Left lung (tissue), 10 donors: ENCODE data around the gene DDIT3. TPM values are rescaled to one million over a fixed set of nuclear protein-coding genes. Genes with fewer than 3 reads are reported as not detected.

Source experiments
- ATAC-seq: fragments of 200-7000 bp; cut with Tn5 transposase; one replicate; pipeline ENCODE4 v1.9.1; 2020; ENCODE audit warnings: moderate library complexity
- DNase-seq, 4 donors: peaks; one replicate each; pipeline ENCODE4 v3.0.0-alpha.2; 2013 to 2020
- H3K27ac ChIP-seq, 2 donors: fragments of 200-600 bp; sonication (generic) in 1 of 2; one replicate each; pipeline versions ENCODE4 v1.5.0 to v1.8.0; 2020 to 2021
- H3K27me3 ChIP-seq, 2 donors: fragments of 200-600 bp; sonication (generic) in 1 of 2; one replicate each; pipeline versions ENCODE4 v1.5.0 to v1.8.0; 2020 to 2021
- H3K36me3 ChIP-seq, 2 donors: fragments of 200-600 bp; sonication (generic) in 1 of 2; one replicate each; pipeline versions ENCODE4 v1.5.0 to v1.8.0; 2020 to 2021
- H3K4me1 ChIP-seq, 2 donors: fragments of 200-600 bp; one replicate each; pipeline ENCODE4 v1.8.0; 2021
- H3K4me3 ChIP-seq, 2 donors: fragments of 200-600 bp; sonication (generic) in 1 of 2; one replicate each; pipeline versions ENCODE4 v1.5.0 to v1.8.0; 2020 to 2021; ENCODE audit warnings: mild to moderate bottlenecking in 1 of 2
- H3K9me3 ChIP-seq, 2 donors: fragments of 200-600 bp; sonication (generic) in 1 of 2; one replicate each; pipeline versions ENCODE4 v1.5.0 to v1.8.0; 2020 to 2021
- CTCF ChIP-seq, 2 donors: fragments of 200-600 bp; sonication (generic) in 1 of 2; IDR thresholded peaks; one replicate each; pipeline versions ENCODE4 v1.5.0 to v1.8.0; 2021; ENCODE audit warnings: antibody characterized with exemption in 2 of 2
- intact Hi-C, 2 donors: fragments of 100-400 bp; cut with DNase I; formaldehyde crosslinking; loops; one replicate each; pipeline versions ENCODE4 v1.11.2 to v1.14.2; 2022
- polyA plus RNA-seq, 6 donors: library from polyadenylated mRNA; unstranded; fragments of 120-200 nt; gene quantifications; one replicate each; pipeline ENCODE4 v1.2.1, GENCODE V29; 2013; ENCODE audit not compliant: insufficient read length in 6 of 6
- total RNA-seq, 2 donors: library from RNA; stranded (reverse); fragmentation: NEBNext Ultra II Directional; extraction: Animal tissue kit (Norgen Biotek cat#: 25700); gene quantifications; one replicate each; pipeline ENCODE4 v1.2.1, GENCODE V29; 2021
- donor health status: DM: no; HTN: yes; CAD: no.
- donor health status: DM: no; HTN: no; CAD: no.

The DDIT3 gene
- total and polyA plus RNA-seq, 8 donors, result 16.4 to 29.4 (median 19.3) TPM

- Histone ChIP-seq H3K27ac (peak within 1 kb of the TSS; percentile 3 to 80), H3K9me3 (no peaks in the 10 kb centered on the region), H3K4me3 (peak within 1 kb of the TSS; percentile 65 to 96), H3K27me3 (no peaks in the 10 kb centered on the region), H3K4me1 (peaks cover 0 to 21% of the 10 kb centered on the region in 2 donors), H3K36me3 (peaks cover 0 to 37% of the 10 kb centered on the region in 2 donors)
- peak; percentile 92 to 97 (median 96) for DNase-seq
- intact Hi-C loops, result no loop called here
- no peak for TF ChIP-seq CTCF (IDR thresholded peaks at IDR 0.05)
- ATAC-seq, result peak; percentile 99
Observed at GRCh38 chr12:57487597-57488401, 32.5 kb downstream of the DDIT3 start, which contains the start of gene MARS1. Gene MARS1 (plus strand): TSS chr12:57488068. CDS start chr12:57488091, 23 bp downstream.

GRCh38 chr12:57487055-57487596 is 33.2 kb downstream of the DDIT3 start:
- TF ChIP-seq CTCF (IDR thresholded peaks at IDR 0.05), result no peak
- peaks cover 0 to 21% of the 10 kb centered on the region in 2 donors for H3K4me1 ChIP-seq
- H3K27me3 ChIP-seq, result no peaks in the 10 kb centered on the region
- DNase-seq (no peak), ATAC-seq (no peak)
- no peaks in the 10 kb centered on the region for H3K9me3 ChIP-seq
- peaks cover 0 to 32% of the 10 kb centered on the region in 2 donors for H3K36me3 ChIP-seq
- H3K4me3 ChIP-seq, result peak overlapping the region; percentile 65 to 96
- intact Hi-C loops, result no loop called here
- peak overlapping the region; percentile 3 to 80 for H3K27ac ChIP-seq

DNA sequence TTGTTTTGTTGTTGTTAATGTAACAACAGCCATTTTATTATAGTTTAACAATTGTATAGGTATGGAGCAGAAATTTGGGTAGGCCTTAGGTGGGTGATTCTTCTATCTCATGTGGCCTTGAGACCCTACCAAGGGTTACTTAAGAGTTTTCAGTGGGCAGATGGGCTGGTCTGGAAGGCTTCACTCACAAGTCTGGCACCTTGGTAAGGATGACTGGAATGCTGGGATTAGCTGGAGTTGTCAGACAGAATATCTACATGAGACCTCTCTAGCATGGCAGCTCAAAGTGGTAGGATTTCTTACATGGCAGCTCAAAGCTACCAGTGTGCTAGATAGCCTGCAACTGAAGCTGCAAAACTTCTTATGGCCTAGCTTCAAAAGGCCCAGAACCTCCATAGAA is 34.6 kb downstream of the DDIT3 start:
- ATAC-seq (no peak), DNase-seq (no peak)
- Histone ChIP-seq H3K36me3 (peaks cover 0 to 17% of the 10 kb centered on the region in 2 donors), H3K27me3 (no peaks in the 10 kb centered on the region), H3K4me1 (peaks cover 0 to 26% of the 10 kb centered on the region in 2 donors), H3K4me3 (no peak overlapping the region), H3K27ac (no peak overlapping the region), H3K9me3 (no peaks in the 10 kb centered on the region)
- no peak for TF ChIP-seq CTCF (IDR thresholded peaks at IDR 0.05)
- intact Hi-C loops, result no loop called here

GRCh38 chr12:57483466-57483865 is 36.8 kb downstream of the DDIT3 start:
- no peak overlapping the region for H3K4me3 ChIP-seq
- H3K4me1 ChIP-seq, result peaks cover 0 to 36% of the 10 kb centered on the region in 2 donors
- no peak overlapping the region for H3K27ac ChIP-seq
- TF ChIP-seq CTCF (IDR thresholded peaks at IDR 0.05), result no peak
- DNase-seq (no peak), ATAC-seq (no peak)
- intact Hi-C loops, result no loop called here
- H3K9me3 ChIP-seq, result no peaks in the 10 kb centered on the region
- H3K27me3 ChIP-seq, result no peaks in the 10 kb centered on the region
- no peaks in the 10 kb centered on the region for H3K36me3 ChIP-seq

DNA sequence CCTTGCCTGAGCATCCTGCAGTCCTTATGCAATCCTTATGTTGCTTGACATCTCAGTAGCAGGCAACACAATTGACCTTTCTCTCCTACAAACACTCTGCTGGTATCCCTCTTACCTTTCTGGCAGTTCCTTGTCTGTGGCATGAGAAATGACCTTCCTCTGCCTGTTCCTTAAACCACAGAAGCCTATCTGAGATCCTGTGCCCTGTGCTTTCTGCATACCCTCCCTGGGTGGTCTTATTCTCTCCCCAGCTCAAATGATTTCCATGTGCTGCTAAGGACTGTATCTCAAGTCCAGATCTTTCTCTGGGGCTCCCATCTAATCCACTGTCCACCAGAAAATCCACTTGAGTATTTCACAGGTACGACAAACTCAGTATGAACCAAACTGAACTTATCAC is 38.6 kb downstream of the DDIT3 start:
- H3K4me3 ChIP-seq, result no peak overlapping the region
- ATAC-seq (no peak), DNase-seq (no peak)
- no peaks in the 10 kb centered on the region for H3K9me3 ChIP-seq
- peaks cover under 1 to 1% of the 10 kb centered on the region in 2 donors for H3K27me3 ChIP-seq
- H3K36me3 ChIP-seq, result no peaks in the 10 kb centered on the region
- intact Hi-C loops, result no loop called here
- no peak overlapping the region for H3K27ac ChIP-seq
- TF ChIP-seq CTCF (IDR thresholded peaks at IDR 0.05), result no peak
- H3K4me1 ChIP-seq, result peaks cover 0 to 38% of the 10 kb centered on the region in 2 donors
